ENCODE results near the gene UNC13B. TPM values are rescaled to one million over a fixed set of nuclear protein-coding genes. Genes with fewer than 3 reads are reported as not detected.

Gene UNC13B
- total and polyA plus RNA-seq, 2 of the 13 experiments (the other 11 are each of a cell fraction or from before 2014, with no cell fraction given) = 14.0 to 18.3 TPM

- ChIA-PET CTCF (ENCODE audit: low intra/inter-chr PET ratio, low total read pairs) (no interaction called here), POLR2A (no interaction called here)
- Histone ChIP-seq H4K20me1 (ENCODE audit: insufficient read depth, low read length) (no peaks in the 10 kb centered on the region), H2AFZ (ENCODE audit: low read length) (no peak overlapping the region), H3K9me3 (ENCODE audit: low read length) (no peaks in the 10 kb centered on the region), H3K4me3 (replicated peaks in 1 of 3; ENCODE audit: insufficient read depth in 1 of 3, low read depth in 2 of 3, low read length in 3 of 3) (no peak overlapping the region), H3K4me1 (ENCODE audit: insufficient read depth, low read length) (no peaks in the 10 kb centered on the region; the same call in 1 of the 2 replicates), H3K27me3 (ENCODE audit: control insufficient read depth in 1 of 2, insufficient read depth in 2 of 2, low read length in 2 of 2) (no peaks in the 10 kb centered on the region), H3K79me2 (ENCODE audit: insufficient read depth, low read length) (no peaks in the 10 kb centered on the region), H3K4me2 (ENCODE audit: low read depth, low read length) (no peak overlapping the region), H3K27ac (ENCODE audit: extremely low read length, insufficient read depth, low read length) (no peak overlapping the region), H3K36me3 (replicated peaks in 1 of 2; ENCODE audit: control insufficient read depth in 1 of 2, insufficient read depth in 2 of 2, low read length in 2 of 2) (no peaks in the 10 kb centered on the region), H3K9ac (ENCODE audit: insufficient read depth, low read depth, low read length) (no peak overlapping the region)
- DNase-seq (ENCODE audit: low spot score) (no peak), FAIRE-seq (no peak), ATAC-seq (no peak)
- in situ Hi-C loops (cut with HindIII; ENCODE audit: extremely low pct_ligation_motif_present, low pct_unique_long_range_greater_than_20kb) (no loop called here), intact Hi-C loops (cut with micrococcal nuclease; ENCODE audit: unreplicated experiment) (no loop called here)
- TF ChIP-seq KLF11 (CRISPR knock-in tag; IDR thresholded peaks at IDR 0.05) (no peak), TRIM24 (CRISPR knock-in tag; IDR thresholded peaks at IDR 0.05) (no peak), ZFP37 (CRISPR knock-in tag; IDR thresholded peaks at IDR 0.05; ENCODE audit: borderline replicate concordance) (no peak), MEF2D (CRISPR knock-in tag; IDR thresholded peaks at IDR 0.05) (no peak), ZNF773 (CRISPR knock-in tag; IDR thresholded peaks at IDR 0.05; ENCODE audit: borderline replicate concordance) (no peak), SALL2 (CRISPR knock-in tag; IDR thresholded peaks at IDR 0.05) (no peak), ZNF121 (CRISPR knock-in tag; IDR thresholded peaks at IDR 0.05) (no peak), ZNF703 (CRISPR knock-in tag; IDR thresholded peaks at IDR 0.05; ENCODE audit: borderline replicate concordance) (no peak), PATZ1 (CRISPR knock-in tag; IDR thresholded peaks at IDR 0.05) (no peak), NR2F6 (IDR thresholded peaks at IDR 0.05) (no peak), NR2F6 (CRISPR knock-in tag; IDR thresholded peaks at IDR 0.05) (no peak), CBX1 (IDR thresholded peaks at IDR 0.05; ENCODE audit: low read depth) (no peak), ZNF138 (CRISPR knock-in tag; IDR thresholded peaks at IDR 0.05; ENCODE audit: low read depth) (no peak), USF2 (IDR thresholded peaks at IDR 0.05; ENCODE audit: low read depth, low read length) (no peak), USF2 (CRISPR knock-in tag; IDR thresholded peaks at IDR 0.05; ENCODE audit: borderline replicate concordance) (no peak), SP4 (CRISPR knock-in tag; IDR thresholded peaks at IDR 0.05) (no peak), SAP130 (CRISPR knock-in tag; IDR thresholded peaks at IDR 0.05; ENCODE audit: low read depth) (no peak), KMT2B (CRISPR knock-in tag; IDR thresholded peaks at IDR 0.05) (no peak), ZNF652 (CRISPR knock-in tag; IDR thresholded peaks at IDR 0.05; ENCODE audit: borderline replicate concordance, low read depth) (no peak), SRF (IDR thresholded peaks at IDR 0.05; ENCODE audit: low read depth, low read length) (no peak), KDM4B (CRISPR knock-in tag; IDR thresholded peaks at IDR 0.05) (no peak), THYN1 (CRISPR knock-in tag; IDR thresholded peaks at IDR 0.05; ENCODE audit: borderline replicate concordance, low read depth) (no peak)
- WGBS (ENCODE audit: low lambda C conversion rate) = 96% methylated on average over 3 of the region's 3 CpGs
- BruUV-seq (replicated peaks) = no TSS peak
Measured at GRCh38 chr9:35287987-35288632, 126.3 kb downstream of the UNC13B start.
